Bone marrow (tissue), 2 donors: ENCODE data around the gene HPS4.
"Not testable (repeated sequence)": the region's sequence is repeated elsewhere in the genome, so short reads cannot be mapped to it uniquely, and the experiment has no call there.

ENCODE experiments used
- DNase-seq, 2 donors: peaks; one replicate each; lab custom pipeline; 2025; lab: John Stamatoyannopoulos, UW

The HPS4 gene

DNA sequence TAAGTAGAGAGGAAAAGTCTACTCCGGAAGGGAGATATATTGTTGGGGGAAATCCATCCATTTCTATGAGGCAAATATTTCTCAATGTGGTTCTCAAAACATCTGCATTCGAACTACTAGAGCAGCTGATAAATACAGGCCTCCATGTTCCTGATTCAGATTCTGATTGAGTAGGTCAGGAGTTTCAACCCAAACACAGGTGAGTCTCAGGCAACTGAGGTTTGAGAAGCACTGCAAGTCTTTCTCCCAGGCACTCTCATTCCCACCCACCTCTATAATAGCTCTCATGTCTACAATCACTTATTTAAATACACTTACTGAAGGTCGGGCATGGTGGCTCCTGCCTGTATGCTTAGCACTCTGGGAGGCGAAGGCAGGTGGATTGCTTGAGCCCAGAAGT, 69.2 kb downstream of the HPS4 start:
- no peak for DNase-seq

GRCh38 chr22:26410386-26410785, 73.2 kb downstream of the HPS4 start:
- DNase-seq, result no peak

DNA sequence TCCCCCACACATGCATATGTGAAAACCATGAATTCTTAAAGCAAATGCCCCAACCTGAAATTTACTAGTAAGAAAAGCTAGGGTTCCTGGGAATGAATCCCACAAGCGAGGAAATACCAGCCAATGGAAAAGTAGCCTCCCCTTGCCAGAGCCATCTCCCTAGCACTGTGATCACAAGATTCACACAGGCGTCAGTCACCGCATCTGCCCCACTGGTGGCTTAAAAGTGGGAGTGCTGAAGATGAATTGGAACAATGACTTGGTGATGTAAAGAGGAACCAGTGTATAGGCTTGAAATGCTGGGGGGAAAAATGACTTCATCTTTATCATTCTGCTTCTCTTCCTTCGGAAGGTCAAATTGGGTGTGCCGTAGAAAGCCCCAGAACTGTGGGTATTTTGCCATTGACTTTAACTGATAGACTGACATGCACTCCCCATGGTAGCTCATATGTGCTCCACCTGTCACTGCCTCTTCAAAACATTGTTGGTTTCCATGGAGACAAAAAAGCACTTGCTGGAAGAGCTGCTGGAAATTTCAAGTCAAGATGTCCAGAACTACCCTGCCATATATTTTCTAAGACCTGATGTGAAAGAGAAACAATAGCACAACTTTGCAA, 73.8 kb downstream of the HPS4 start:
- DNase-seq, result no peak

GRCh38 chr22:26408562-26409220, 74.9 kb downstream of the HPS4 start:
- not testable (repeated sequence) for DNase-seq

DNA sequence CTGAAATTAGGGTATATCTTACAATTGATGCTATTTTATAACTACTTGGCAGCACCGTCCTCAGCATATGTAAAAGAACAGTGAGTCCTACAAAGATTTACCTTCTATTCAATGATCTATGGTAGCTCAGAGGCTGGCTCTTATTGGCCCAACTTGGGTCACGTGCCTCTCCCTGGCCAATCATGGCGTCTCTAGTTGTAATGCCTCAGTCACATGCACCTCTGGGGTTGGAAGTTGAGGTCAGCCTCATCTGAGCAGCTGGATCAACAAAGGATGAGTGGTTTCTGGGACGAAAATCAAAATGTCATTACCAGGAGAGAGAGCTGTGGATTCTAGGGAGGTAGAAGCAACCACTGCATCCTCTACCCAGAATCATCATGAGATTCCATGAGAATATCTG, 77.5 kb downstream of the HPS4 start:
- no peak for DNase-seq

- peak; percentile 11 to 81 for DNase-seq
Observed at GRCh38 chr22:26404851-26405421, 78.6 kb downstream of the HPS4 start.

DNA sequence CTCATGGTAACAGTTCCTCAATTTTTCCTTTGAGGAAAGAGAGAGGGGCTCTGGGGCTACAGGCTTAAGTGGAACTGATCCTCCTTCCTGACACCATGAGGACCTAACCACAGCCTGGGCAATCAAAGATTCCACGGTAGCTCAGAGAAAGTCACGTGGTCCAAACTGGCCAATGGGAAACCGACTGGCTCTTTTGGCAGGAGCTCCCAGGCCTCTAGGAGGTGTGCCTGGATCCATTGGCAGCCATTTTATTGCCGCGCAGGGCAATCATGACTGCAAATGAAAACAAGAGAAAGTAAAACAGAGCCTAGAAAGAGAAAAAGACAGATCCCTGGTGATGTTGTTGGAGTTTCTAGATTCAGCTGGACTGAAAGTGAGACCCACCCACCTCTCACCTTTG, 81.9 kb downstream of the HPS4 start:
- DNase-seq, result no peak
